Pancreas (tissue), 10 donors: ENCODE data around the gene ATP8B4. TPM values are rescaled to one million over a fixed set of nuclear protein-coding genes. Genes with fewer than 3 reads are reported as not detected.
A peak's percentile ranks its signal among the peaks of the same experiment; 100 is the strongest.

Experiments
- ATAC-seq, 4 donors: fragments of 200-7000 bp; cut with Tn5 transposase; one replicate each; pipeline versions ENCODE4 v1.8.0 to v1.9.1; 2020; ENCODE audit warnings: mild to moderate bottlenecking in 4 of 4, moderate library complexity in 4 of 4
- DNase-seq, 6 donors: peaks; one replicate each; pipeline ENCODE4 v3.0.0-alpha.2; 2020
- FAIRE-seq: peaks from 2 replicates; lab custom pipeline; 2012; peaks lifted over from hg19 to GRCh38; lab: Jason Lieb, UNC
- H3K27ac ChIP-seq, 4 donors: fragments of 200-600 bp; sonication (generic); 1 replicate in 3 of 4; 2 replicates in 1 of 4; pipeline versions ENCODE4 v1.5.0 to v1.8.0; 2020
- H3K27me3 ChIP-seq, 4 donors: fragments of 200-600 bp; one replicate each; pipeline ENCODE4 v1.8.0; 2021
- H3K36me3 ChIP-seq, 3 donors: fragments of 200-600 bp; sonication (generic) in 1 of 3; one replicate each; pipeline versions ENCODE4 v1.5.0 to v1.8.0; 2020 to 2021
- H3K4me1 ChIP-seq, 3 donors: fragments of 200-600 bp; one replicate each; pipeline ENCODE4 v1.8.0; 2021
- H3K4me3 ChIP-seq, 4 donors: fragments of 200-600 bp; sonication (generic) in 2 of 4; one replicate each; pipeline versions ENCODE4 v1.5.0 to v1.8.0; 2020 to 2021
- H3K9me3 ChIP-seq, 4 donors: fragments of 200-600 bp; one replicate each; pipeline ENCODE4 v1.8.0; 2021
- CTCF ChIP-seq, 4 donors: fragments of 200-600 bp; sonication (generic) in 3 of 4; IDR thresholded peaks; one replicate each; pipeline versions ENCODE4 v1.5.0 to v1.8.0; 2021; ENCODE audit warnings: antibody characterized with exemption in 4 of 4
- WGBS, 2 donors: extraction: QIAGEN DNeasy Blood & Tissue Kit; methylation state at CpG; one replicate each; pipeline ENCODE4 v1.1.7; 2013; 5-methylcytosine and 5-hydroxymethylcytosine counted together
- intact Hi-C, 3 donors: fragments of 100-400 bp; cut with DNase I; formaldehyde crosslinking; loops; one replicate each; pipeline versions ENCODE4 v1.11.1 to v1.14.2; 2022
- polyA plus RNA-seq, 2 donors: library from polyadenylated mRNA; stranded (reverse); fragments of 200-250 nt; gene quantifications; one replicate each; pipeline ENCODE4 v1.2.3, GENCODE V29; 2013
- total RNA-seq, 6 donors: library from RNA; stranded (reverse); fragmentation: NEBNext Ultra II Directional in 4 of 6; extraction: Animal tissue kit (Norgen Biotek cat#: 25700) in 4 of 6; gene quantifications; one replicate each; pipeline versions ENCODE4 v1.2.1 to v1.2.4, GENCODE V29; 2021 to 2023
- donor health status: healthy with polysubstance abuse.
- donor health status: DM: no; HTN: no; CAD: no; lungs with moderate emphysema.
- donor health status: DM: no; HTN: no; CAD: no.
- donor health status: control.
- donor health status: control.
- donor health status: Bipolar disorder and iron deficiency.
- donor health status: DM: yes; HTN: yes; CAD: no.
- donor health status: DM: no; HTN: no; CAD: no.
- donor health status: DM: no; HTN: no; CAD: no.
- donor health status: DM: yes; HTN: yes; CAD: no.

The ATP8B4 gene
- total and polyA plus RNA-seq, 8 donors = 0.55 to 5.3 (median 0.97) TPM

GRCh38 chr15:49926740-49927139 is 192.3 kb downstream of the ATP8B4 start:
- no peak for TF ChIP-seq CTCF (IDR thresholded peaks at IDR 0.05)
- Histone ChIP-seq H3K9me3 (no peaks in the 10 kb centered on the region), H3K4me1 (no peaks in the 10 kb centered on the region), H3K27ac (no peak overlapping the region), H3K4me3 (no peak overlapping the region), H3K36me3 (no peaks in the 10 kb centered on the region), H3K27me3 (no peaks in the 10 kb centered on the region)
- intact Hi-C loops = no loop called here
- DNase-seq = no peak
- FAIRE-seq = no peak
- 86 to 88% methylated on average over 3 of the region's 3 CpGs for WGBS, 2 donors
- ATAC-seq = no peak

GRCh38 chr15:49923671-49924070 is 195.4 kb downstream of the ATP8B4 start:
- TF ChIP-seq CTCF (IDR thresholded peaks at IDR 0.05) = no peak
- Histone ChIP-seq H3K27me3 (no peaks in the 10 kb centered on the region), H3K4me3 (no peak overlapping the region), H3K4me1 (no peaks in the 10 kb centered on the region), H3K9me3 (no peaks in the 10 kb centered on the region), H3K36me3 (no peaks in the 10 kb centered on the region), H3K27ac (no peak overlapping the region)
- 82 to 88% methylated on average over 2 of the region's 2 CpGs for WGBS, 2 donors
- no peak for ATAC-seq
- no peak for FAIRE-seq
- no peak for DNase-seq
- intact Hi-C loops = no loop called here

- no peaks in the 10 kb centered on the region for H3K36me3 ChIP-seq
- FAIRE-seq (no peak), ATAC-seq (no peak), DNase-seq (no peak)
- intact Hi-C loops = no loop called here
- H3K9me3 ChIP-seq = no peaks in the 10 kb centered on the region
- no peak for TF ChIP-seq CTCF (IDR thresholded peaks at IDR 0.05)
- no peaks in the 10 kb centered on the region for H3K4me1 ChIP-seq
- H3K27me3 ChIP-seq = no peaks in the 10 kb centered on the region
- H3K4me3 ChIP-seq = no peak overlapping the region
- 72 to 84% methylated on average over 2 of the region's 2 CpGs for WGBS, 2 donors
- no peak overlapping the region for H3K27ac ChIP-seq
Measured at GRCh38 chr15:49919034-49919433, 200.0 kb downstream of the ATP8B4 start.

- H3K27me3 ChIP-seq = no peaks in the 10 kb centered on the region
- no peaks in the 10 kb centered on the region for H3K36me3 ChIP-seq
- H3K4me3 ChIP-seq = no peak overlapping the region
- peak in 2 of 4 donors; percentile 25 to 40 for ATAC-seq
- intact Hi-C loops = no loop called here
- 4 to 6% methylated on average over 1 of the region's 1 CpG for WGBS, 2 donors
- TF ChIP-seq CTCF (IDR thresholded peaks at IDR 0.05) = no peak
- H3K27ac ChIP-seq = no peak overlapping the region
- no peaks in the 10 kb centered on the region for H3K9me3 ChIP-seq
- FAIRE-seq = no peak
- peak in 1 of 6 donors; percentile 13 for DNase-seq
- no peaks in the 10 kb centered on the region for H3K4me1 ChIP-seq
Measured at GRCh38 chr15:49918121-49918520, 200.9 kb downstream of the ATP8B4 start.

GRCh38 chr15:49916998-49917397 is 202.0 kb downstream of the ATP8B4 start:
- DNase-seq (no peak), FAIRE-seq (no peak), ATAC-seq (no peak)
- H3K27me3 ChIP-seq = no peaks in the 10 kb centered on the region
- H3K27ac ChIP-seq = no peak overlapping the region
- H3K9me3 ChIP-seq = no peaks in the 10 kb centered on the region
- H3K36me3 ChIP-seq = no peaks in the 10 kb centered on the region
- H3K4me3 ChIP-seq = no peak overlapping the region
- intact Hi-C loops = no loop called here
- no peaks in the 10 kb centered on the region for H3K4me1 ChIP-seq
- WGBS, 2 donors = 10 to 27% methylated on average over 2 of the region's 2 CpGs
- no peak for TF ChIP-seq CTCF (IDR thresholded peaks at IDR 0.05)
